ENCODE measurements around the gene MYADML2.
"Not testable (repeated sequence)": the region's sequence is repeated elsewhere in the genome, so short reads cannot be mapped to it uniquely, and the experiment has no call there.

DNA sequence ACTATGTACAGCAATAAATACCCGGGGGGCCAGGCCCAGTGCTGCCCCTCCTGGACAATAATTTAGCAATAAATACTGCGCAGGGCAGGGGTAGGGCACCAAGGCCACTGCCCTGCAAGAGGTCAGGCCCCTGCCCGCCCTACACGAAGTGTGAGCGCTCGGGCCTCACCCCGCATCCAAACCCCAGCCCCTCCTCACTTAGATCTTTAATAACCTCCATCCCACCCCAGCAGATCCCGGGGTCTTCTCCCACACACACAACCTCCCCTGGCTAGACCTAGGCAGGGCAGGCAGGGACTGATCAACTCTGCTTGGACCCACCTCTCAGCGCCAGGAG, 28.7 kb downstream of the MYADML2 start:
- TF ChIP-seq, protein P1, sequence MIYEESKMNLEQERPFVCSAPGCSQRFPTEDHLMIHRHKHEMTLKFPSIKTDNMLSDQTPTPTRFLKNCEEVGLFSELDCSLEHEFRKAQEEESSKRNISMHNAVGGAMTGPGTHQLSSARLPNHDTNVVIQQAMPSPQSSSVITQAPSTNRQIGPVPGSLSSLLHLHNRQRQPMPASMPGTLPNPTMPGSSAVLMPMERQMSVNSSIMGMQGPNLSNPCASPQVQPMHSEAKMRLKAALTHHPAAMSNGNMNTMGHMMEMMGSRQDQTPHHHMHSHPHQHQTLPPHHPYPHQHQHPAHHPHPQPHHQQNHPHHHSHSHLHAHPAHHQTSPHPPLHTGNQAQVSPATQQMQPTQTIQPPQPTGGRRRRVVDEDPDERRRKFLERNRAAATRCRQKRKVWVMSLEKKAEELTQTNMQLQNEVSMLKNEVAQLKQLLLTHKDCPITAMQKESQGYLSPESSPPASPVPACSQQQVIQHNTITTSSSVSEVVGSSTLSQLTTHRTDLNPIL (CRISPR knock-in tag; IDR thresholded peaks at IDR 0.05; ENCODE audit: low read depth): not testable (repeated sequence)
- not testable (repeated sequence) for TF ChIP-seq BACH2 (CRISPR knock-in tag; IDR thresholded peaks at IDR 0.05; ENCODE audit: borderline replicate concordance); TCF4 (CRISPR knock-in tag; IDR thresholded peaks at IDR 0.05; ENCODE audit: borderline replicate concordance); ZFP3 (CRISPR knock-in tag; IDR thresholded peaks at IDR 0.05)
- TF ChIP-seq, protein P2, sequence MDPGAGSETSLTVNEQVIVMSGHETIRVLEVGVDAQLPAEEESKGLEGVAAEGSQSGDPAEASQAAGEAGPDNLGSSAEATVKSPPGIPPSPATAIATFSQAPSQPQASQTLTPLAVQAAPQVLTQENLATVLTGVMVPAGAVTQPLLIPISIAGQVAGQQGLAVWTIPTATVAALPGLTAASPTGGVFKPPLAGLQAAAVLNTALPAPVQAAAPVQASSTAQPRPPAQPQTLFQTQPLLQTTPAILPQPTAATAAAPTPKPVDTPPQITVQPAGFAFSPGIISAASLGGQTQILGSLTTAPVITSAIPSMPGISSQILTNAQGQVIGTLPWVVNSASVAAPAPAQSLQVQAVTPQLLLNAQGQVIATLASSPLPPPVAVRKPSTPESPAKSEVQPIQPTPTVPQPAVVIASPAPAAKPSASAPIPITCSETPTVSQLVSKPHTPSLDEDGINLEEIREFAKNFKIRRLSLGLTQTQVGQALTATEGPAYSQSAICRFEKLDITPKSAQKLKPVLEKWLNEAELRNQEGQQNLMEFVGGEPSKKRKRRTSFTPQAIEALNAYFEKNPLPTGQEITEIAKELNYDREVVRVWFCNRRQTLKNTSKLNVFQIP (CRISPR knock-in tag; IDR thresholded peaks at IDR 0.05; ENCODE audit: borderline replicate concordance, low read depth): not testable (repeated sequence)
- TF ChIP-seq, protein P3, sequence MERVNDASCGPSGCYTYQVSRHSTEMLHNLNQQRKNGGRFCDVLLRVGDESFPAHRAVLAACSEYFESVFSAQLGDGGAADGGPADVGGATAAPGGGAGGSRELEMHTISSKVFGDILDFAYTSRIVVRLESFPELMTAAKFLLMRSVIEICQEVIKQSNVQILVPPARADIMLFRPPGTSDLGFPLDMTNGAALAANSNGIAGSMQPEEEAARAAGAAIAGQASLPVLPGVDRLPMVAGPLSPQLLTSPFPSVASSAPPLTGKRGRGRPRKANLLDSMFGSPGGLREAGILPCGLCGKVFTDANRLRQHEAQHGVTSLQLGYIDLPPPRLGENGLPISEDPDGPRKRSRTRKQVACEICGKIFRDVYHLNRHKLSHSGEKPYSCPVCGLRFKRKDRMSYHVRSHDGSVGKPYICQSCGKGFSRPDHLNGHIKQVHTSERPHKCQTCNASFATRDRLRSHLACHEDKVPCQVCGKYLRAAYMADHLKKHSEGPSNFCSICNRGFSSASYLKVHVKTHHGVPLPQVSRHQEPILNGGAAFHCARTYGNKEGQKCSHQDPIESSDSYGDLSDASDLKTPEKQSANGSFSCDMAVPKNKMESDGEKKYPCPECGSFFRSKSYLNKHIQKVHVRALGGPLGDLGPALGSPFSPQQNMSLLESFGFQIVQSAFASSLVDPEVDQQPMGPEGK (CRISPR knock-in tag; IDR thresholded peaks at IDR 0.05; ENCODE audit: borderline replicate concordance): not testable (repeated sequence)

Data from SK-N-SH treated with all-trans-retinoic acid at 6 μM for 48 hours (cell line).